H9 (cell line): ENCODE results near the gene WDR27. TPM values are rescaled to one million over a fixed set of nuclear protein-coding genes. Genes with fewer than 3 reads are reported as not detected.

Experiments
- DNase-seq: peaks from one replicate; pipeline ENCODE4 v3.0.0-alpha.2; 2017
- H2AFZ ChIP-seq: one replicate; pipeline ENCODE4 v1.6.1; 2013; ENCODE audit warnings: mild to moderate bottlenecking, low read length, control low read depth, moderate library complexity
- H2AK5ac ChIP-seq: 2 replicates; pipeline ENCODE4 v1.6.1; 2013; ENCODE audit warnings: low read length, control low read depth, mixed read lengths; ENCODE audit not compliant: insufficient read length
- H2BK120ac ChIP-seq: one replicate; pipeline ENCODE4 v1.6.1; 2013; ENCODE audit warnings: low read depth, mild to moderate bottlenecking, low read length, control low read depth, inconsistent platforms; ENCODE audit not compliant: poor library complexity, severe bottlenecking
- H2BK12ac ChIP-seq: 2 replicates; pipeline ENCODE4 v1.6.1; 2013; ENCODE audit warnings: low read length, control low read depth, mixed read lengths, low read depth; ENCODE audit not compliant: insufficient read length
- H2BK15ac ChIP-seq: 2 replicates; pipeline ENCODE4 v1.6.1; 2013; ENCODE audit warnings: low read depth, low read length, control low read depth
- H2BK20ac ChIP-seq: one replicate; pipeline ENCODE4 v1.6.1; 2013; ENCODE audit warnings: low read depth, mild to moderate bottlenecking, low read length, control low read depth, inconsistent platforms; ENCODE audit not compliant: poor library complexity, severe bottlenecking
- H2BK5ac ChIP-seq: 2 replicates; pipeline ENCODE4 v1.6.1; 2013; ENCODE audit warnings: low read length, control low read depth, mixed read lengths; ENCODE audit not compliant: insufficient read length
- H3K14ac ChIP-seq: 2 replicates; pipeline ENCODE4 v1.6.1; 2013; ENCODE audit warnings: low read length, control low read depth; ENCODE audit not compliant: insufficient read depth
- H3K18ac ChIP-seq: 2 replicates; pipeline ENCODE4 v1.6.1; 2013; ENCODE audit warnings: low read depth, mild to moderate bottlenecking, mixed read lengths, low read length, control low read depth; ENCODE audit not compliant: insufficient read length
- H3K23ac ChIP-seq: 2 replicates; pipeline ENCODE4 v1.6.1; 2013; ENCODE audit warnings: low read length, control low read depth, mixed read lengths, low read depth; ENCODE audit not compliant: insufficient read length
- H3K23me2 ChIP-seq: 2 replicates; pipeline ENCODE4 v1.6.1; 2013; ENCODE audit warnings: low read depth, mild to moderate bottlenecking, mixed read lengths, low read length, control low read depth; ENCODE audit not compliant: insufficient read length, poor library complexity, severe bottlenecking
- H3K27ac ChIP-seq: 2 replicates; pipeline ENCODE4 v1.5.1; 2013; ENCODE audit warnings: low read length, control low read depth, mixed read lengths, low read depth; ENCODE audit not compliant: insufficient read length
- H3K27me3 ChIP-seq: 2 replicates; pipeline ENCODE4 v1.6.1; 2013; ENCODE audit warnings: low read length, control low read depth, inconsistent platforms; ENCODE audit not compliant: insufficient read depth
- H3K4ac ChIP-seq: 2 replicates; pipeline ENCODE4 v1.6.1; 2013; ENCODE audit warnings: low read depth, mild to moderate bottlenecking, control low read depth, inconsistent platforms, low read length, moderate library complexity
- H3K4me1 ChIP-seq: 2 replicates; pipeline ENCODE4 v1.6.1; 2013; ENCODE audit warnings: low read length, control low read depth, inconsistent platforms; ENCODE audit not compliant: insufficient read depth
- H3K4me2 ChIP-seq: 2 replicates; pipeline ENCODE4 v1.6.1; 2013; ENCODE audit warnings: low read length, control low read depth, mixed read lengths; ENCODE audit not compliant: insufficient read length, insufficient read depth
- H3K56ac ChIP-seq: 2 replicates; pipeline ENCODE4 v1.6.1; 2013; ENCODE audit warnings: low read depth, mild to moderate bottlenecking, mixed read lengths, low read length, control low read depth; ENCODE audit not compliant: insufficient read length
- H3K79me1 ChIP-seq: 2 replicates; pipeline ENCODE4 v1.6.1; 2013; ENCODE audit warnings: low read depth, mild to moderate bottlenecking, moderate library complexity, low read length, control low read depth, inconsistent platforms; ENCODE audit not compliant: insufficient read depth, poor library complexity, severe bottlenecking
- H3K79me2 ChIP-seq: 2 replicates; pipeline ENCODE4 v1.6.1; 2013; ENCODE audit warnings: low read length, control low read depth, inconsistent platforms; ENCODE audit not compliant: insufficient read depth
- H3K9ac ChIP-seq: 2 replicates; pipeline ENCODE4 v1.6.1; 2013; ENCODE audit warnings: low read length, control low read depth, mixed read lengths; ENCODE audit not compliant: insufficient read length; ENCODE audit errors: extremely low read depth
- H3K9me3 ChIP-seq: one replicate; pipeline ENCODE4 v1.6.1; 2013; ENCODE audit warnings: low read depth, low read length, inconsistent platforms; ENCODE audit not compliant: control insufficient read depth
- H3T11ph ChIP-seq: one replicate; pipeline ENCODE4 v1.6.1; 2013; ENCODE audit warnings: mild to moderate bottlenecking, low read length, control low read depth, inconsistent platforms
- H4K20me1 ChIP-seq: one replicate; pipeline ENCODE4 v1.6.1; 2013; ENCODE audit not compliant: control insufficient read depth, insufficient read length, insufficient read depth
- H4K5ac ChIP-seq: 2 replicates; pipeline ENCODE4 v1.6.1; 2013; ENCODE audit warnings: low read depth, mild to moderate bottlenecking, mixed read lengths, low read length, control low read depth; ENCODE audit not compliant: insufficient read length
- H4K8ac ChIP-seq: replicated peaks from 2 replicates; pipeline ENCODE4 v1.6.1; 2013; ENCODE audit warnings: low read length, control low read depth, mixed read lengths, low read depth; ENCODE audit not compliant: insufficient read length
- H4K91ac ChIP-seq: 2 replicates; pipeline ENCODE4 v1.6.1; 2013; ENCODE audit warnings: low read depth, mild to moderate bottlenecking, moderate library complexity, mixed read lengths, low read length, control low read depth; ENCODE audit not compliant: insufficient read length
- H3K27ac Mint-ChIP-seq, 3 experiments: 2 replicates in 2 of 3; 3 replicates in 1 of 3; pipeline ENCODE4 v1.8.0; 2020 to 2021; ENCODE audit warnings: mixed read lengths in 3 of 3, mild to moderate bottlenecking in 1 of 3, moderate library complexity in 1 of 3
- H3K27me3 Mint-ChIP-seq: 2 replicates; pipeline ENCODE4 v1.8.0; 2021; ENCODE audit warnings: low read depth, mild to moderate bottlenecking, moderate library complexity, mixed read lengths
- H3K36me3 Mint-ChIP-seq, 3 experiments: 2 replicates in 2 of 3; 3 replicates in 1 of 3; pipeline ENCODE4 v1.8.0; 2020 to 2021; ENCODE audit warnings: low read depth in 3 of 3, mixed read lengths in 3 of 3; ENCODE audit not compliant: insufficient read depth in 1 of 3
- H3K4me1 Mint-ChIP-seq, 2 experiments: 2 replicates each; pipeline ENCODE4 v1.8.0; 2020; ENCODE audit warnings: mixed read lengths in 2 of 2
- H3K4me3 Mint-ChIP-seq, 2 experiments: 2 replicates in 1 of 2; 3 replicates in 1 of 2; pipeline ENCODE4 v1.8.0; 2020 to 2021; ENCODE audit warnings: mild to moderate bottlenecking in 2 of 2, mixed read lengths in 2 of 2, moderate library complexity in 1 of 2
- H3K9me3 Mint-ChIP-seq, 2 experiments: 2 replicates in 1 of 2; 3 replicates in 1 of 2; pipeline ENCODE4 v1.8.0; 2020; ENCODE audit warnings: mild to moderate bottlenecking in 2 of 2, mixed read lengths in 2 of 2, moderate library complexity in 1 of 2
- CTCF ChIP-seq: fragments of 200-600 bp; sonication (generic); conservative IDR thresholded peaks from 3 replicates; pipeline ENCODE4 v1.8.0; 2021; ENCODE audit warnings: antibody characterized with exemption, mild to moderate bottlenecking
- WGBS: extraction: QIAGEN DNeasy Blood & Tissue Kit; methylation state at CpG from one replicate; pipeline ENCODE4 v1.1.7; 2013; ENCODE audit warnings: missing lambda C conversion rate, low lambda C conversion rate, mixed read lengths; ENCODE audit not compliant: insufficient read length; ENCODE audit errors: extremely low coverage; 5-methylcytosine and 5-hydroxymethylcytosine counted together
- total RNA-seq: library from RNA; stranded (reverse); gene quantifications from 2 replicates; pipeline ENCODE4 v1.2.1, GENCODE V29; 2021

Gene WDR27
- total RNA-seq, 1 experiment from 2014 or later = 48.7 TPM

DNA sequence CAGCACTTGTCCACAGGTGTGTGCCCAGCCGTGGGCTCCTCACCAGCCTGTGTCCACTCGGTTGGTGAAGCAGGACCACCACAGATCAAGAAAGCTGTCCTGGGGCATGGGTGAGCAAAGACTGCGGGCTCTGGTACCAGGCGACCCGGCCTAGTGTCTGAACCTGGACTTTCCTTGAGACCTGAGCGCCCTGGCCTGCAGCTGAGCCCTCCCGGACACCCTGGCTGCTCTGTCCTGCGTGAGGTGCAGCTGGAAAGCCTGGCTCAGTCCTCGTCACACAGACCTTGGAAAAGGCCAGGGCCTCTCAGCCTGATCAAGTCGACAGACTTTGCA, 247.0 kb downstream of the WDR27 start:
- Histone ChIP-seq H2AK5ac (no peak overlapping the region), H4K8ac (no peak overlapping the region), H3K79me1 (no peaks in the 10 kb centered on the region), H2BK15ac (no peak overlapping the region), H3K27ac (no peak overlapping the region), H2BK12ac (no peak overlapping the region), H2BK5ac (no peak overlapping the region), H3K79me2 (no peaks in the 10 kb centered on the region), H3K4me2 (no peak overlapping the region), H3K56ac (no peak overlapping the region), H3K23ac (no peak overlapping the region), H3T11ph (no peak overlapping the region), H2BK120ac (no peak overlapping the region), H3K9me3 (no peaks in the 10 kb centered on the region), H4K20me1 (no peaks in the 10 kb centered on the region), H4K91ac (no peak overlapping the region), H3K18ac (no peak overlapping the region), H3K9ac (no peak overlapping the region), H3K14ac (no peak overlapping the region), H3K4me1 (no peaks in the 10 kb centered on the region), H4K5ac (no peak overlapping the region), H2BK20ac (no peak overlapping the region), H3K4ac (no peak overlapping the region), H3K27me3 (no peaks in the 10 kb centered on the region), H3K23me2 (no peaks in the 10 kb centered on the region), H2AFZ (no peak overlapping the region)
- TF ChIP-seq CTCF = no peak
- Mint-ChIP-seq H3K27ac (no peak overlapping the region), H3K4me1 (peaks cover 0 to 4% of the 10 kb centered on the region in 2 experiments; a peak in 1 of 4 replicates), H3K9me3 (peaks cover 4 to 10% of the 10 kb centered on the region in 2 experiments; a peak in 4 of 5 replicates), H3K27me3 (no peaks in the 10 kb centered on the region; the same call in 1 of the 2 replicates), H3K4me3 (no peak overlapping the region), H3K36me3 (peaks cover 0 to 11% (median 0%) of the 10 kb centered on the region in 3 experiments; a peak in 3 of 7 replicates)
- no peak for DNase-seq
- WGBS = no CpG with 5 or more reads among the region's 10 CpGs
